Stomach smooth muscle (tissue), 2 donors: Measurements from ENCODE around the gene AFAP1L1.

Experiments used
- H3K27ac ChIP-seq: one replicate; pipeline ENCODE4 v1.7.0; 2013; ENCODE audit warnings: mild to moderate bottlenecking, low read length, inconsistent platforms
- H3K27me3 ChIP-seq, 2 donors: one replicate each; pipeline ENCODE4 v1.7.0; 2013; ENCODE audit warnings: low read length in 2 of 2; ENCODE audit not compliant: insufficient read depth in 2 of 2, control insufficient read depth in 1 of 2
- H3K36me3 ChIP-seq, 2 donors: one replicate each; pipeline ENCODE4 v1.7.0; 2013; ENCODE audit warnings: low read length in 2 of 2; ENCODE audit not compliant: control insufficient read depth in 2 of 2, insufficient read depth in 2 of 2
- H3K4me1 ChIP-seq: one replicate; pipeline ENCODE4 v1.7.0; 2013; ENCODE audit warnings: low read length; ENCODE audit not compliant: control insufficient read depth, insufficient read depth
- H3K4me3 ChIP-seq, 2 donors: one replicate each; pipeline ENCODE4 v1.7.0; 2013; ENCODE audit warnings: low read length in 2 of 2
- H3K9ac ChIP-seq, 2 donors: one replicate each; pipeline ENCODE4 v1.7.0; 2013; ENCODE audit warnings: low read length in 2 of 2, mild to moderate bottlenecking in 1 of 2
- H3K9me3 ChIP-seq, 2 donors: one replicate each; pipeline ENCODE4 v1.7.0; 2013; ENCODE audit warnings: low read length in 2 of 2; ENCODE audit not compliant: control insufficient read depth in 2 of 2
- donor health status: healthy.
- donor health status: Pancreatic carcinoma.

The AFAP1L1 gene

DNA sequence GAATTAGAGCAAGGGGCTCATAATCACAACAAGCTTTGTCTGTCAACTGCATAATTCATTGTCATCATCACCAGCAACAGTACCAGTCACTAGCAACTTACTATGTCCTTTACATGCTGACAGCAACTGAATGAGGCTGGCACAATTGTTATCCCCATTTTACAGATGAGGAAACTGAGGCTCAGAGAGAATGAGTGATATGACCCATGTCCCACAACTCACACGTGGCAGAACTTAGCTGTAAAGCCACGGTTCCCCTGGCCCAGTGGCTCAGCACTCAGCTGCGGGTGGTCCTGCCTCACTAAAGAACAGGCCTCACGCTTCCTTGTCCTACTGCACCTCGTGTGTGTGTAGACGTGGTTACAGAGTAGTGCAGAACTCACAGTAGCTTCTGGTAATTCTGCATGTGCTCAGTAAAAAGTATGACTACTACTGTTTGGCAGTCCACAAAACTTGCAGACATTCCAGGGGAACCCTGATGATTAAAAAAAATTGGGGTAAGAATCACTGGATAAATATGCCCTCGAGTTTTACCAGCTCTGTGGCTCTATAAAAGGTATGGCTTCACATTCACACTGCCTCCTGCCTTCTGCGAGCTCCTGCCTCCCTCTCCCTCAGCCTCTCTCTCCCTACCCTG is 30.2 kb downstream of the AFAP1L1 start:
- Histone ChIP-seq H3K27me3 (no peaks in the 10 kb centered on the region), H3K36me3 (no peaks in the 10 kb centered on the region), H3K4me3 (no peak overlapping the region), H3K9me3 (no peaks in the 10 kb centered on the region), H3K4me1 (peaks cover 6% of the 10 kb centered on the region), H3K27ac (no peak overlapping the region), H3K9ac (no peak overlapping the region)

DNA sequence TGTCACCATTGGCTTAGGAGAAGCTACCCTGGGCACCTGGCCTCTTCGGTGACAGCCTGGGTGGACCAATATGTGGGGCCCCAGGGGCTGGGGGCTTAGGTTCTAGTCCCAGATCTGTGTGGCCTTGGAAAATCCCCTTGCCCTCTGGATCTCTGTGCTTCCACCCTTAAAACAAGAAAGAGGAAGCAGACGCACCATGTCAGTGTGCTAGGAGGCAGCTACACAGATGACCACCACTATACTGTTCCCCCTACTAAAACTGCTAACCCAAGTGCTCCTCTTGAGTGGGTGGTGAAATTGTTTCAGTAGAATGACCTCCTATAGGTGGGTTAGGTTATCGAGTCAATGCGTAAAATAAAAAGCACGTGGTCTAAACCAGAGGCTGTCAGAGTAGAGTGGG is 31.0 kb downstream of the AFAP1L1 start:
- Histone ChIP-seq H3K9me3 (no peaks in the 10 kb centered on the region), H3K27ac (no peak overlapping the region), H3K4me3 (no peak overlapping the region), H3K27me3 (no peaks in the 10 kb centered on the region), H3K9ac (no peak overlapping the region), H3K4me1 (peaks cover 6% of the 10 kb centered on the region), H3K36me3 (no peaks in the 10 kb centered on the region)

DNA sequence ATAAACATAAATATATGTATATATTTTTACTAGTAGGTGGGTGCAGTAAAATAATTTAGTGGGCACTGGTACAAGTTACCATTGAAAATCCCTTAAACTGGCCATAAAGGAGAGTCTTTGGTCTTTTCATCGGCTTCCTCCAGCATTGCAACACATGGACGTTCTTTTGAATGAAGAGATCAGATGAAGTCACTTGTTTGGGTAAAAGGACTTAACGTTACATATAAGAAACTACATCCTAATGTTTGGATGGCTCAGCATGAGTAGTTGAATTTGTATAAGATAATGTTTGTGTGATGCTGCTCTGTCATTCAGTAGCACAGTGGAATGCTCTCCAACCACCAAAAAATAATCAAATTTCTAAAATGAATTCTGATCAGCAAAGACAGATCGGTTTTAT is 31.6 kb downstream of the AFAP1L1 start:
- Histone ChIP-seq H3K9ac (no peak overlapping the region), H3K4me3 (no peak overlapping the region), H3K27me3 (no peaks in the 10 kb centered on the region), H3K4me1 (peaks cover 6% of the 10 kb centered on the region), H3K27ac (no peak overlapping the region), H3K36me3 (no peaks in the 10 kb centered on the region), H3K9me3 (no peaks in the 10 kb centered on the region)

DNA sequence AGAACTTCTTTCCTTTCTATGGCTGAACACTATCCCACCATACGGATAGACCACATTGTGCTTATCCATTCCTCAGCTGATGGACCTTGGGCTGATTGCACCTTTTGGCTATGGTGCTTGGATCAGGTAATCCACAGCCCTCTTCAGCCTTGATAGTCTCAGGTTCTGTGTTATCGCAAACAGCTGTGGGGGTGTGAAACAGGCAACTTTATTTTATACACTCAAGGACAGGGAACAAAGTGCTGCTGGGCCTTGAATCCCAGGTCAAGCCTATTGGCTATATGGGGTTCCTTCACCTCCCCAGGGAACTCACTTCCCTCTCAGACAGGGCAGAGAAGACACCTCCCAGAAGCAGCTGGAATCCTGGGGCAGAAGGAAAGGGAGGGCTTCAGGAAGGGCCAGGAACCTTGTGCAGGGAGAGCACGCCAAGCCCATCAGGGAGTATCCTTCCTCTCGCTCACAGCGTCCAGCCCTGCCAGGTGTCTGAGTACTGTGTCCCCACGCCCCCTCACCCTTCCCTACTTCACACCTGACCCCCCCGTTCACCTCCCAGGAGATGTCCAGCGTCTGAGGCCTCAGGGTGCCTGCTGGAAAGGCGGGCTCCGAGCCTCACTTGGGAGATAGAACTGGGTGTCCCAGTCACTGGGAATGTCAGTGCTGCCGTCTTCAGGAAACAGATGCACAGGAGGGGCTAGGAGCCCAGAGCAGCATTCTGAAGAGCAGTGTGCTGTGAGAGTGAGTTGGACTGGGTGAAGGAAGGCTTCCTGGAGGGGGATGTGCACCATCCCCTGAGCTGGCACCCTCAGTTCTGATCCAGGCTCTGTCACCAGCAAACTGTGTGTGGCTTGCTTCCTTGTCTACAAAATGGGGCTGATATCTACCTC is 32.8 kb downstream of the AFAP1L1 start:
- no peak overlapping the region for H3K27ac ChIP-seq

DNA sequence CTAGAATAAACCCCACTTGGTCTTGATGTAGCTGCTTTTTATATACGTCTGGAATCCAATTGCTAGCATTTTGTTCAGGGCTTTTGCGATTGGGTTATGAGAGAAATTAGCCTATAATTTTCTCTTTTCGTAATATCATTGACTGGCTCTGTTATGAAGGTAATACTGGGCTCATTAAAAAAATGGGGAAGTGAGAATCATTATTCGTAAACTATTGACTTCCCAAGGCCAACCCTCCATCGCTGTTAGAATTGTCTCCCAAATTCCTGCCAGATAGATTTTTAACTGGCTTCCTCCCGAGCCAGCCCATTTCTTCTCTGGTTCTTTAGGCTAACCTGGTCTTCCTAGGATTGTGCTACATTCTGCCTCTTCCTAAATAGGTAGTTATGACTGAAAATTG is 37.7 kb downstream of the AFAP1L1 start:
- no peaks in the 10 kb centered on the region for H3K27me3 ChIP-seq
- no peak overlapping the region for H3K9ac ChIP-seq
- no peak overlapping the region for H3K27ac ChIP-seq
- H3K4me3 ChIP-seq, result no peak overlapping the region
- H3K36me3 ChIP-seq, result no peaks in the 10 kb centered on the region
- H3K4me1 ChIP-seq, result peaks cover 2% of the 10 kb centered on the region
- H3K9me3 ChIP-seq, result no peaks in the 10 kb centered on the region

More for the DNA sequence above, 32.8 kb downstream of the AFAP1L1 start:
- no peak overlapping the region for H3K4me3 ChIP-seq
- H3K9me3 ChIP-seq, result no peaks in the 10 kb centered on the region
- H3K4me1 ChIP-seq, result no peaks in the 10 kb centered on the region
- no peak overlapping the region for H3K9ac ChIP-seq
- H3K27me3 ChIP-seq, result no peaks in the 10 kb centered on the region
- no peaks in the 10 kb centered on the region for H3K36me3 ChIP-seq

DNA sequence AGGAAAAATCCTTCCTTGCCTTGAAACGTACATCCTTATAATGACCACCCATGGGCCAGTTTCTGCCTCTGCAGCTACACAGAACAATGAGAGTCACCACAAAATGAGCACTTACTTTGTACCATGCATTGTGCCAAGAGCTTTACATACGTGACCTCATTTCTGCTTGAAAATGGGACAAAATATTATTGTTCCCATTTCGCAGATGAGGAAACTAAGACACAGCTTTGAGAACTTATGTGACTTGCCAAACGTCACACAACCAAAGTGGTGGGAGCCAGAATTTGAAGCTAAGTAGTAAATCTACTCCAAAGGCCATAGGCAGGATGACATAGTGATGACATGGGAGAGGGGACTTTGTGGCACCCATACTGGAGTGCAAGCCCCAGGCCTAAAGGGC is 38.8 kb downstream of the AFAP1L1 start:
- H3K4me1 ChIP-seq, result peaks cover 2% of the 10 kb centered on the region
- no peaks in the 10 kb centered on the region for H3K36me3 ChIP-seq
- no peak overlapping the region for H3K27ac ChIP-seq
- H3K9me3 ChIP-seq, result no peaks in the 10 kb centered on the region
- no peak overlapping the region for H3K4me3 ChIP-seq
- no peak overlapping the region for H3K9ac ChIP-seq
- no peaks in the 10 kb centered on the region for H3K27me3 ChIP-seq

DNA sequence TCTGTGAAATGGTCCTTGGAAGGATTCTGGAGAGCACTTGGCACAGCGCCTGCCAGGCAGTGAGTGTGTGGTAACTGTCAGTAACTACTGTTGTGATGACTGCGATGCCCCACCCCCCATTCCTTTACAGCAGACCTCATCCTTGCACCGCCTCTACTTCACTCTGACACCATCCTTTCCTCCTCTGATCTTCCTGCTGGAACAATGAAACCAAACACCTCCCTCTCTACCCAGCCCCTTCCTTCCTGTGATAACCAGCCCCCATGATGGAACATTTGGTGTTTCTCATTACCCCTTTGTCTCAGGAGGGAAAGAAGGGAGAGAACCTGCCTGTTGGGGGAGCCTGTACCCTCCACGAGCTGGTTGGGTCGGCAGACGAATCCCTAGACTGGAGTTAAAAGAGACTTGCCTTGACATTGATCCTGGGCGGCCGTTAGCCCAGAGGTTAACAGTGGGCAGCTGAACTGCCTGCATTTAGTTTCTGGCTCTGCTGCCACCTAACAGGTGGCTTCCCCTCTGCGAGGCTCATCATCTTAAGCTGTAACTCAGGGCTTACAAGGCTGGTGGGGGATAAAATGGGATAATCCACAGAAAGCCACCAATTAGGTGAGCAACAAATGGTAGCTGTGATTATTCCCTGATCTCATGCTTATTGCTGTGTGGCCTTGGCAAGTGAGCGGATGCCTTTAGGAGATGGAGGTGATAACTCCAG is 39.4 kb downstream of the AFAP1L1 start:
- Histone ChIP-seq H3K27me3 (no peaks in the 10 kb centered on the region), H3K36me3 (no peaks in the 10 kb centered on the region), H3K4me1 (peaks cover 2% of the 10 kb centered on the region), H3K9me3 (no peaks in the 10 kb centered on the region), H3K4me3 (no peak overlapping the region), H3K27ac (no peak overlapping the region), H3K9ac (no peak overlapping the region)

DNA sequence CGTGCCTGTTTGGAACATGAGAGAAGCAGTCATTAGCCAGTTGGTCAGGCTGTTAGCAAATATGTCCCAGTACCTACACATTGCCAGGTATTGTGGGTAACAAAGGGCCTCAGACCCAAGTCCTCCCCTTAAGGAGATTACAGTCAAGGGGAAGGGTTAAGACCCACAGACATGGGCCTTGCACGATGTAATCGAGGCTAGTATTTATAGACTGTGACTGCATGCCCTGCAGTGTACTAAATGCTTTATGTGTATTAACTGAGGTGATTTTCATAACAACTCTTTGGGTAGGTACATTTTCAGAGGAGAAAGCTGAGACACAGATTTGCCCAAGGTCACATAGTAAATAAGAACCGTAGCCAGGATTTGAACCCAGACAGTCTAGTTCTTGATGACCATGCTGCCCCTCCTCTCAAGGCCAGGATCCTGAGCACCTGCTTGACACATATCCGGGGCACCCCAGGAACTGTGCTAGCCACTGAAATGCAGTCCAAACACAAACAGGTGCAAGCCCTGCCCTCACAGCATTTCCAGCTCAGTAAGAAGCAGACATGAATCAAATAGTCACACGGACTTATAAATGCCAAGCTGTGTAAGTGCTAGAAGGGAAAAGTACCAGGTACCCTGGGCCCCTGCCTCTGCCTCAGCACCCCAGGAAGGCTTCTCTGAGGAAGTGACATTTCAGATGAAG is 41.6 kb downstream of the AFAP1L1 start:
- H3K27me3 ChIP-seq, result no peaks in the 10 kb centered on the region
- H3K4me1 ChIP-seq, result peaks cover 10% of the 10 kb centered on the region
- H3K27ac ChIP-seq, result no peak overlapping the region
- no peaks in the 10 kb centered on the region for H3K36me3 ChIP-seq
- no peaks in the 10 kb centered on the region for H3K9me3 ChIP-seq
- no peak overlapping the region for H3K4me3 ChIP-seq
- no peak overlapping the region for H3K9ac ChIP-seq

DNA sequence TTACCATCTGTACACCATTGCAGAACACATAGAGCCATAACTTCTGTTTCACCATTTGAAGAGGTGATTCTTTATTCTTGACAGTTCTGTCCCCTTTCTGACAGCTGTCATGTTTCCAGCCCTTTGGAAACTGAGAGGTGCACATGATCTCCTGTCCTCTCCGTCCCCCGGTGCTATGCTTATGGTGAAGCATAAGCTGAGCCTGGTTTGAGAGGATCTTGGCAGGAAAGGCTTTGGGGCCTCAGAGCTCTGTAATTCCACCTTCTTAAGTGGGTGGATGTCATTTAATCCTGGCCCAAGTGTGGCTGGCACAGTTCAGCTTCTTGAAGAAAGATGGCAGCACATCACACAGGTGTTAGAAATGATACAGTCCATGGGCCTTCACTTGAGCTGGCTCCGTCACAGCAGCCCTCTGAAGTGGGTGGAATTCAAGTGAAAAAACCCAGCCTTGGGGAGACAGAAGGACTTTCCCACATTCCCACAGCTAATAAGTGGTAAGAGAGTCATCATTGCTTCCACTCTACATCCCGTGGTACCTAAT is 43.0 kb downstream of the AFAP1L1 start:
- Histone ChIP-seq H3K4me3 (no peak overlapping the region), H3K4me1 (peaks cover 10% of the 10 kb centered on the region), H3K27me3 (no peaks in the 10 kb centered on the region), H3K27ac (no peak overlapping the region), H3K9ac (no peak overlapping the region), H3K36me3 (no peaks in the 10 kb centered on the region), H3K9me3 (no peaks in the 10 kb centered on the region)

DNA sequence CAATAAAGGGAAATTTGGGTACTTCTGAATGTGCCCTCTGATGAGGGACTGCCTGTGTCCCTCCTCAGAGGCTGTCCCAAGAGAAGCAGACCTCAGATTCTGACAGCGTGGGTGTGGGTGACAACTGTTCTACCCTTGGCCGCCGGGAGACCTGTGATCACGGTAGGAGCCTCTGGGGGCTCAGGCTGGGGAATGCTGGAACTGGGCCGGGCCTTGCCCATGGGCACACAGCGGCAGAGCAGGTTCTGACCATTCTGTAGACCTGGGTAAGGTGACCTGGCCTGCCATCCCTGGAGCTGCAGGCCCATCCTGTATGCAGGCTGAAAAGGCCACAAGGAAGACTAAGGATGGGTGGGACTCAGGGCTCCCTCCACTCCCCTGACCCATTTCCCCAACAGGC is 44.1 kb downstream of the AFAP1L1 start:
- H3K27ac ChIP-seq, result no peak overlapping the region
- peaks cover 15% of the 10 kb centered on the region for H3K4me1 ChIP-seq
- H3K9ac ChIP-seq, result no peak overlapping the region
- H3K27me3 ChIP-seq, result no peaks in the 10 kb centered on the region
- H3K36me3 ChIP-seq, result no peaks in the 10 kb centered on the region
- no peak overlapping the region for H3K4me3 ChIP-seq
- H3K9me3 ChIP-seq, result no peaks in the 10 kb centered on the region
